OCI-LY7 (cell line): ENCODE results near the gene OAT.
"Not testable (repeated sequence)": the region's sequence is repeated elsewhere in the genome, so short reads cannot be mapped to it uniquely, and the experiment has no call there.

ENCODE experiments used
- CTCF ChIP-seq: fragments of 200-600 bp; sonication (generic); conservative IDR thresholded peaks from 2 replicates; pipeline ENCODE4 v1.5.1; 2014; ENCODE audit warnings: mild to moderate bottlenecking, antibody characterized with exemption, low read length, moderate library complexity, mixed read lengths
- EZH2phosphoT487 ChIP-seq: fragments of 200-600 bp; sonication (generic); IDR thresholded peaks from 2 replicates; pipeline ENCODE4 v1.6.1; 2018; ENCODE audit warnings: low read depth, borderline replicate concordance, mild to moderate bottlenecking, mixed run types, antibody characterized with exemption, low read length, moderate library complexity, mixed read lengths

- TF ChIP-seq CTCF, EZH2phosphoT487: not testable (repeated sequence)
These were observed 17.0 kb upstream of the OAT start for GRCh38 chr10:124435683-124436082.
